ENCODE results near the gene CHCHD3. TPM values are rescaled to one million over a fixed set of nuclear protein-coding genes. Genes with fewer than 3 reads are reported as not detected.

CHCHD3 gene
- 114 TPM for polyA plus RNA-seq (2013, experiment 1 of 2)
- polyA plus RNA-seq (2013, experiment 2 of 2), result 120 TPM

- H3K9ac ChIP-seq (ENCODE audit: low read depth, low read length), result peak within 1 kb of the TSS; percentile 83
- no peaks in the 10 kb centered on the region for H3K27me3 ChIP-seq (ENCODE audit: insufficient read depth, low read length)
- WGBS, result under 1% methylated on average over 58 of the region's 58 CpGs
- peak within 1 kb of the TSS; percentile 37 for H3K27ac ChIP-seq (ENCODE audit: low read depth, low read length)
- peaks cover 34% of the 10 kb centered on the region for H3K4me1 ChIP-seq (ENCODE audit: insufficient read depth, low read length)
- no peaks in the 10 kb centered on the region for H3K9me3 ChIP-seq (ENCODE audit: insufficient read depth, low read depth, low read length)
- H3K4me3 ChIP-seq (ENCODE audit: low read length), result peak within 1 kb of the TSS; percentile 74
- H3K36me3 ChIP-seq (ENCODE audit: insufficient read depth, low read length), result no peaks in the 10 kb centered on the region
Observed at GRCh38 chr7:133081599-133082389, at the start of gene CHCHD3. TSS of gene CHCHD3 (minus strand) at chr7:133082090. CDS start at chr7:133081937, 153 bp downstream.

- WGBS, result 95% methylated on average over 8 of the region's 8 CpGs
Observed at GRCh38 chr7:133130166-133130565, 48.3 kb upstream of the CHCHD3 start.

GRCh38 chr7:133126422-133126821, 44.5 kb upstream of the CHCHD3 start:
- H3K36me3 ChIP-seq (ENCODE audit: insufficient read depth, low read length), result no peaks in the 10 kb centered on the region
- WGBS, result 90% methylated on average over 2 of the region's 2 CpGs
- H3K9me3 ChIP-seq (ENCODE audit: insufficient read depth, low read depth, low read length), result no peaks in the 10 kb centered on the region
- no peak overlapping the region for H3K4me3 ChIP-seq (ENCODE audit: low read length)
- no peaks in the 10 kb centered on the region for H3K27me3 ChIP-seq (ENCODE audit: insufficient read depth, low read length)
- H3K27ac ChIP-seq (ENCODE audit: low read depth, low read length), result no peak overlapping the region
- no peak overlapping the region for H3K9ac ChIP-seq (ENCODE audit: low read depth, low read length)
- no peaks in the 10 kb centered on the region for H3K4me1 ChIP-seq (ENCODE audit: insufficient read depth, low read length)

More at GRCh38 chr7:133130166-133130565, 48.3 kb upstream of the CHCHD3 start:
- Histone ChIP-seq H3K36me3 (ENCODE audit: insufficient read depth, low read length) (no peaks in the 10 kb centered on the region), H3K4me3 (ENCODE audit: low read length) (no peak overlapping the region), H3K4me1 (ENCODE audit: insufficient read depth, low read length) (no peaks in the 10 kb centered on the region), H3K9me3 (ENCODE audit: insufficient read depth, low read depth, low read length) (no peaks in the 10 kb centered on the region), H3K27me3 (ENCODE audit: insufficient read depth, low read length) (no peaks in the 10 kb centered on the region), H3K9ac (ENCODE audit: low read depth, low read length) (no peak overlapping the region), H3K27ac (ENCODE audit: low read depth, low read length) (no peak overlapping the region)

GRCh38 chr7:133124974-133125373, 43.1 kb upstream of the CHCHD3 start:
- no peak overlapping the region for H3K4me3 ChIP-seq (ENCODE audit: low read length)
- H3K9me3 ChIP-seq (ENCODE audit: insufficient read depth, low read depth, low read length), result no peaks in the 10 kb centered on the region
- H3K4me1 ChIP-seq (ENCODE audit: insufficient read depth, low read length), result no peaks in the 10 kb centered on the region
- H3K27ac ChIP-seq (ENCODE audit: low read depth, low read length), result no peak overlapping the region
- WGBS, result no CpG with 5 or more reads among the region's 1 CpG
- no peaks in the 10 kb centered on the region for H3K27me3 ChIP-seq (ENCODE audit: insufficient read depth, low read length)
- H3K9ac ChIP-seq (ENCODE audit: low read depth, low read length), result no peak overlapping the region
- no peaks in the 10 kb centered on the region for H3K36me3 ChIP-seq (ENCODE audit: insufficient read depth, low read length)

- H3K9me3 ChIP-seq (ENCODE audit: insufficient read depth, low read depth, low read length), result no peaks in the 10 kb centered on the region
- H3K27me3 ChIP-seq (ENCODE audit: insufficient read depth, low read length), result no peaks in the 10 kb centered on the region
- no peaks in the 10 kb centered on the region for H3K36me3 ChIP-seq (ENCODE audit: insufficient read depth, low read length)
- no peak overlapping the region for H3K27ac ChIP-seq (ENCODE audit: low read depth, low read length)
- no peak overlapping the region for H3K4me3 ChIP-seq (ENCODE audit: low read length)
- WGBS, result 96% methylated on average over 7 of the region's 7 CpGs
- H3K4me1 ChIP-seq (ENCODE audit: insufficient read depth, low read length), result no peaks in the 10 kb centered on the region; the same call in 1 of the 2 replicates
- H3K9ac ChIP-seq (ENCODE audit: low read depth, low read length), result no peak overlapping the region
Observed at GRCh38 chr7:133121175-133121844, 39.4 kb upstream of the CHCHD3 start.

- Histone ChIP-seq H3K9me3 (ENCODE audit: insufficient read depth, low read depth, low read length) (no peaks in the 10 kb centered on the region), H3K4me1 (ENCODE audit: insufficient read depth, low read length) (peaks cover 7% of the 10 kb centered on the region), H3K9ac (ENCODE audit: low read depth, low read length) (no peak overlapping the region), H3K4me3 (ENCODE audit: low read length) (no peak overlapping the region), H3K27me3 (ENCODE audit: insufficient read depth, low read length) (no peaks in the 10 kb centered on the region), H3K27ac (ENCODE audit: low read depth, low read length) (no peak overlapping the region), H3K36me3 (ENCODE audit: insufficient read depth, low read length) (no peaks in the 10 kb centered on the region)
Observed at GRCh38 chr7:133119067-133119466, 37.2 kb upstream of the CHCHD3 start.

GRCh38 chr7:133118261-133118660, 36.4 kb upstream of the CHCHD3 start:
- H3K4me3 ChIP-seq (ENCODE audit: low read length), result no peak overlapping the region
- H3K9ac ChIP-seq (ENCODE audit: low read depth, low read length), result no peak overlapping the region
- H3K36me3 ChIP-seq (ENCODE audit: insufficient read depth, low read length), result no peaks in the 10 kb centered on the region
- no peaks in the 10 kb centered on the region for H3K9me3 ChIP-seq (ENCODE audit: insufficient read depth, low read depth, low read length)
- WGBS, result 88% methylated on average over 5 of the region's 5 CpGs
- no peak overlapping the region for H3K27ac ChIP-seq (ENCODE audit: low read depth, low read length)
- no peaks in the 10 kb centered on the region for H3K27me3 ChIP-seq (ENCODE audit: insufficient read depth, low read length)
- H3K4me1 ChIP-seq (ENCODE audit: insufficient read depth, low read length), result peaks cover 9% of the 10 kb centered on the region

- Histone ChIP-seq H3K9ac (ENCODE audit: low read depth, low read length) (no peak overlapping the region), H3K27ac (ENCODE audit: low read depth, low read length) (no peak overlapping the region), H3K36me3 (ENCODE audit: insufficient read depth, low read length) (no peaks in the 10 kb centered on the region), H3K4me3 (ENCODE audit: low read length) (no peak overlapping the region), H3K27me3 (ENCODE audit: insufficient read depth, low read length) (no peaks in the 10 kb centered on the region), H3K4me1 (ENCODE audit: insufficient read depth, low read length) (peaks cover 9% of the 10 kb centered on the region), H3K9me3 (ENCODE audit: insufficient read depth, low read depth, low read length) (no peaks in the 10 kb centered on the region)
- WGBS, result 93% methylated on average over 5 of the region's 5 CpGs
Observed at GRCh38 chr7:133117452-133117851, 35.6 kb upstream of the CHCHD3 start.

- WGBS, result 69% methylated on average over 3 of the region's 3 CpGs
- Histone ChIP-seq H3K36me3 (ENCODE audit: insufficient read depth, low read length) (no peaks in the 10 kb centered on the region), H3K4me1 (ENCODE audit: insufficient read depth, low read length) (peaks cover 9% of the 10 kb centered on the region), H3K27ac (ENCODE audit: low read depth, low read length) (no peak overlapping the region), H3K27me3 (ENCODE audit: insufficient read depth, low read length) (no peaks in the 10 kb centered on the region), H3K9ac (ENCODE audit: low read depth, low read length) (no peak overlapping the region), H3K9me3 (ENCODE audit: insufficient read depth, low read depth, low read length) (peaks cover under 1% of the 10 kb centered on the region; the same call in 1 of the 2 replicates), H3K4me3 (ENCODE audit: low read length) (no peak overlapping the region)
Observed at GRCh38 chr7:133115596-133115995, 33.7 kb upstream of the CHCHD3 start.

GRCh38 chr7:133114519-133114918, 32.6 kb upstream of the CHCHD3 start:
- Histone ChIP-seq H3K4me3 (ENCODE audit: low read length) (no peak overlapping the region), H3K9ac (ENCODE audit: low read depth, low read length) (no peak overlapping the region)
- WGBS, result 94% methylated on average over 1 of the region's 1 CpG

GRCh38 chr7:133112976-133113375, 31.1 kb upstream of the CHCHD3 start:
- Histone ChIP-seq H3K9me3 (ENCODE audit: insufficient read depth, low read depth, low read length) (peaks cover 15% of the 10 kb centered on the region), H3K36me3 (ENCODE audit: insufficient read depth, low read length) (no peaks in the 10 kb centered on the region), H3K4me3 (ENCODE audit: low read length) (no peak overlapping the region), H3K27me3 (ENCODE audit: insufficient read depth, low read length) (no peaks in the 10 kb centered on the region), H3K4me1 (ENCODE audit: insufficient read depth, low read length) (peaks cover 9% of the 10 kb centered on the region; the same call in 1 of the 2 replicates), H3K9ac (ENCODE audit: low read depth, low read length) (no peak overlapping the region), H3K27ac (ENCODE audit: low read depth, low read length) (no peak overlapping the region)
- 94% methylated on average over 2 of the region's 2 CpGs for WGBS

More at GRCh38 chr7:133114519-133114918, 32.6 kb upstream of the CHCHD3 start:
- H3K4me1 ChIP-seq (ENCODE audit: insufficient read depth, low read length), result peaks cover 9% of the 10 kb centered on the region
- H3K27ac ChIP-seq (ENCODE audit: low read depth, low read length), result no peak overlapping the region
- H3K27me3 ChIP-seq (ENCODE audit: insufficient read depth, low read length), result no peaks in the 10 kb centered on the region
- peaks cover 9% of the 10 kb centered on the region for H3K9me3 ChIP-seq (ENCODE audit: insufficient read depth, low read depth, low read length)
- no peaks in the 10 kb centered on the region for H3K36me3 ChIP-seq (ENCODE audit: insufficient read depth, low read length)
